KMS-11 (cell line): ENCODE data around the gene SIK2.

Experiments used
- H2AFZ ChIP-seq: fragments of 200-600 bp; sonication (generic); 2 replicates; pipeline ENCODE4 v1.6.1; 2016; ENCODE audit warnings: antibody characterized with exemption, mixed run types, low read depth
- H3K27ac ChIP-seq: fragments of 200-600 bp; sonication (generic); 2 replicates; pipeline ENCODE4 v1.6.1; 2016; ENCODE audit warnings: mild to moderate bottlenecking, mixed run types
- H3K27me3 ChIP-seq: fragments of 200-600 bp; sonication (generic); 2 replicates; pipeline ENCODE4 v1.6.1; 2017; ENCODE audit warnings: mild to moderate bottlenecking, low read depth, mixed run types, moderate library complexity; ENCODE audit not compliant: insufficient read depth
- H3K36me3 ChIP-seq: fragments of 200-600 bp; sonication (generic); 2 replicates; pipeline ENCODE4 v1.6.1; 2017; ENCODE audit warnings: mild to moderate bottlenecking, mixed run types; ENCODE audit not compliant: insufficient read depth
- H3K4me1 ChIP-seq: fragments of 200-600 bp; sonication (generic); 2 replicates; pipeline ENCODE4 v1.6.1; 2016; ENCODE audit warnings: mild to moderate bottlenecking, low read depth, mixed run types; ENCODE audit not compliant: poor library complexity, severe bottlenecking
- H3K4me2 ChIP-seq: fragments of 200-600 bp; sonication (generic); 2 replicates; pipeline ENCODE4 v1.7.0; 2016; ENCODE audit warnings: mild to moderate bottlenecking, mixed run types
- H3K4me3 ChIP-seq: fragments of 200-600 bp; sonication (generic); IDR thresholded peaks from 2 replicates; pipeline ENCODE4 v1.6.1; 2017; ENCODE audit warnings: low read depth, low read length, mixed read lengths; ENCODE audit not compliant: insufficient read depth
- H3K79me2 ChIP-seq: fragments of 200-600 bp; sonication (generic); 2 replicates; pipeline ENCODE4 v1.6.1; 2016; ENCODE audit warnings: low read depth, mixed run types; ENCODE audit not compliant: insufficient read depth
- H3K9ac ChIP-seq: fragments of 200-600 bp; sonication (generic); 2 replicates; pipeline ENCODE4 v1.6.1; 2016; ENCODE audit warnings: mild to moderate bottlenecking, mixed run types
- H4K20me1 ChIP-seq: fragments of 200-600 bp; sonication (generic); 2 replicates; pipeline ENCODE4 v1.6.1; 2016; ENCODE audit warnings: mild to moderate bottlenecking, mixed run types; ENCODE audit not compliant: insufficient read depth
- TF ChIP-seq, protein P1 (sequence below): fragments of 200-600 bp; sonication (generic); conservative IDR thresholded peaks from 2 replicates; pipeline ENCODE4 v1.6.1; 2017; ENCODE audit warnings: low read depth, mild to moderate bottlenecking, antibody characterized with exemption, low read length, moderate library complexity, mixed read lengths

The SIK2 gene

DNA sequence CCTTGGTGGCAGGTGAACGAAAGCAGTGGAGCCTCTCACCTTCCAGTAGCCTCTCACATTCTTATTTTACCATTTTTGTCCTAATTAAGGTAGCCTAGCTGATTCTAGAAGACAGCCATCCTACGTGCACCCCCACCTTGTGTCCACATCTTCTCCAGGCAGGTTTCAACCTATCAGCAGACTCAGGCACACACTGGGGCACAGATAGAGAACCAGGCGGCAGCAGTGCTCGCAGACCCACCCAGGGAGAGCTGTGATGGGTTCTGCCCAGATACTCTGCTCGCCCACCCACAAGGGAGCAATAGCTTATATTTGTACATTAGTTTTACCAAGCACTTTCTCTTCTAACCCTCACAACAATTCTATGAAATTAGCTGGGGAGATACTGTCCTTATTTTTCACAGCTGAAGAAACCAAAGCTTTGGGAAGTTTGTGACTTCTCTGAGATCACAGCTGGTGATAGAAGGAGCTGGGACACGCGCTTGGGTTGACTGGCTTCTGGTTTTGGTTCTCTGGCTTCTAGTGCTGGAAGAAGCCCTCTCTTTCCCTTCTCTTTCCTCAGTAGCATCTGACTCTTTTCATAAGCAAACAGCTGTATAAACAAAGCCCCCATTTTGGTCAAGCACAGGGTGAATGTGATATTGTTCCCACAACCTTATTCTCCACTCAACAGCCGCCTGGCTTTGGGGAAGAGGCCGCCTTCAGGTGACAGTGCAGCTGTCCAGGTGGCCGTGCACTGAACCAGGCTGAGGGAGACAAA lies 127.0 kb downstream of the SIK2 start:
- Histone ChIP-seq H3K4me2 (no peak overlapping the region), H3K9ac (no peak overlapping the region), H3K4me3 (no peak overlapping the region), H2AFZ (no peak overlapping the region), H3K27ac (no peak overlapping the region), H3K27me3 (no peaks in the 10 kb centered on the region), H4K20me1 (no peaks in the 10 kb centered on the region), H3K79me2 (no peaks in the 10 kb centered on the region), H3K4me1 (no peaks in the 10 kb centered on the region), H3K36me3 (no peaks in the 10 kb centered on the region)
- TF ChIP-seq, protein P1, sequence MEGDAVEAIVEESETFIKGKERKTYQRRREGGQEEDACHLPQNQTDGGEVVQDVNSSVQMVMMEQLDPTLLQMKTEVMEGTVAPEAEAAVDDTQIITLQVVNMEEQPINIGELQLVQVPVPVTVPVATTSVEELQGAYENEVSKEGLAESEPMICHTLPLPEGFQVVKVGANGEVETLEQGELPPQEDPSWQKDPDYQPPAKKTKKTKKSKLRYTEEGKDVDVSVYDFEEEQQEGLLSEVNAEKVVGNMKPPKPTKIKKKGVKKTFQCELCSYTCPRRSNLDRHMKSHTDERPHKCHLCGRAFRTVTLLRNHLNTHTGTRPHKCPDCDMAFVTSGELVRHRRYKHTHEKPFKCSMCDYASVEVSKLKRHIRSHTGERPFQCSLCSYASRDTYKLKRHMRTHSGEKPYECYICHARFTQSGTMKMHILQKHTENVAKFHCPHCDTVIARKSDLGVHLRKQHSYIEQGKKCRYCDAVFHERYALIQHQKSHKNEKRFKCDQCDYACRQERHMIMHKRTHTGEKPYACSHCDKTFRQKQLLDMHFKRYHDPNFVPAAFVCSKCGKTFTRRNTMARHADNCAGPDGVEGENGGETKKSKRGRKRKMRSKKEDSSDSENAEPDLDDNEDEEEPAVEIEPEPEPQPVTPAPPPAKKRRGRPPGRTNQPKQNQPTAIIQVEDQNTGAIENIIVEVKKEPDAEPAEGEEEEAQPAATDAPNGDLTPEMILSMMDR, result no peak

DNA sequence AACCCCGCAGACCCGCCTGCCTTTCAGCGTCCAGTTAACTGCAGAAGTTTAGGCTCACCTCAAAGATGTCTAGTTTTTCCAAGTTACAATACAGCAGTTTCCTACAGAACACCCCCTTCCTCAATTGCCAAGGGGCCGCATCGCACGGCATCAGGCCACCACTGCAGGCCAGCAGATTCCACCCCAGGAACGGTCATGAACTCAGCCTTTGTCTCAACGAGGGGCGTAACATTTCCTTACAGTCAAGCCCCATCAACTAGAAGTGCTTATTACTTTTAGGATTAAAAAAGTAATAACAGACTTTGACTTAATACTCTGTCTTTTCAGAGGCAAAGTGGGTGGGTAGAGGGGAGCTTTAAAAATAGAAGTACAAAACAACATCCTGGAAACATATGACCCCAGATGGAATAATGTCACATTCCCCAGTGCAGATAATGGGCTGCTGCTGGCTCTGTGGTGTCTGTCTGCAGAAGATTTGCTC lies 127.6 kb downstream of the SIK2 start:
- TF ChIP-seq, protein P1, result no peak
- no peaks in the 10 kb centered on the region for H3K79me2 ChIP-seq
- H3K9ac ChIP-seq, result no peak overlapping the region

DNA sequence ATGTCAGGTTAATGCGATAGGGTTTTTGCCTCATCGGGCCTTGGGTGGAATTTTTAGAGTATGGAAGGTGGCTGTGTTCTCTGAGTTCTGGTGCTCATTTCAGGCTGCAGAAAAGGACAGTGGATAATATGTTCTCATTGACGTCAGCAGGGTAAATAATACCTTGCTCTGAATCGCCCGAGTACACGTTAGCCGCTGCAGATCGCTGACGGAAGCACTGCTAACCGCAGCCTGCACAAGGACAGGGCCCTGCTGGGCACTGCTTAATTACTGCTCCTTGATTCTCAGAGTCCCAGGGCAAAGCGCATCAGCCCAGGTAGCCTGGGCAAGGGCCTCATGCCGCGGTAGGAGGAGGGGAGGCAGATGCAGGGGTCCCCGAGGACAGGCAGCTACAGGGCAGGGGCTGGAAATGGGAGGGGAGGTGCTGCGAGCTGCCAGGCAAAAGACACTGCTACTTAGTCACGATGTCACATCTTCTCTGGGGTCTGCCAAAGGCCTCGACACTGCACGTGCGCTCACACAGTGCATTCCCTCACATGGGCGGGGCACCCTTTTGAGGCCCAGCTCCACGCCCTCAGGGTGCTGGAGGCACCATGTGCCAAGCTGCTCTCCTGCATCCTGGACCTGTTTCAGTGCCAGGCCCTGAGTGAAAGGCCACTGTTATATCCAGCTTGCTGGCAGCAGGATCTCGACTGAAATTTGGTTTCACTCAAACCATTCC lies 128.8 kb downstream of the SIK2 start:
- Histone ChIP-seq H3K4me1 (no peaks in the 10 kb centered on the region), H3K27ac (no peak overlapping the region), H3K27me3 (no peaks in the 10 kb centered on the region), H4K20me1 (no peaks in the 10 kb centered on the region), H2AFZ (no peak overlapping the region), H3K9ac (no peak overlapping the region), H3K4me2 (no peak overlapping the region), H3K4me3 (no peak overlapping the region), H3K36me3 (no peaks in the 10 kb centered on the region), H3K79me2 (no peaks in the 10 kb centered on the region)
- TF ChIP-seq, protein P1, result no peak

More for the DNA sequence above, 127.6 kb downstream of the SIK2 start:
- Histone ChIP-seq H3K36me3 (no peaks in the 10 kb centered on the region), H3K27ac (no peak overlapping the region), H3K4me3 (no peak overlapping the region), H3K27me3 (no peaks in the 10 kb centered on the region), H2AFZ (no peak overlapping the region), H3K4me1 (no peaks in the 10 kb centered on the region), H3K4me2 (no peak overlapping the region), H4K20me1 (no peaks in the 10 kb centered on the region)

DNA sequence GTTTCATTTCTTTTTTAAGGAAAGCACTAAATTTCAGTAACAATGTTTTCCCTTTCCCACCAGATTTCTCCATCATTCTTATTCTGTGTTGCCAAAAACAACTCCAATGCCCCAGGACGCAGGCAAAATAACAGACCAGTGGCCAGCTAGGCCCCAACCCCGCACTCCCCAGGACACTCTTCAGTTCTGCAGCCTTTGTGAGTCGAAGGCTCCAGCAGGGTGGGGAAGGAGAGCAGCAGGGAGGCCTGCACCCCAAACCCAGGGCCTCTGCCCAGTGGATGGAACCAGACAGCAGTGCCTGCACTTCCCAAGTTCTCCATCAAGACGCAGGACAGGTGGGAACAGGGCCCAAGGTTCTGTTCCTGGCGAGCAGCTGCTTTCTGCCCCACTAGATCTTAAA lies 129.6 kb downstream of the SIK2 start:
- Histone ChIP-seq H3K4me2 (no peak overlapping the region), H3K27ac (no peak overlapping the region), H3K79me2 (no peaks in the 10 kb centered on the region), H3K4me3 (no peak overlapping the region), H2AFZ (no peak overlapping the region), H3K9ac (no peak overlapping the region), H3K4me1 (no peaks in the 10 kb centered on the region), H3K27me3 (no peaks in the 10 kb centered on the region), H4K20me1 (no peaks in the 10 kb centered on the region), H3K36me3 (no peaks in the 10 kb centered on the region)
- TF ChIP-seq, protein P1, result no peak
